ENCODE data around the gene CBX5.

- TF ChIP-seq, protein P1, sequence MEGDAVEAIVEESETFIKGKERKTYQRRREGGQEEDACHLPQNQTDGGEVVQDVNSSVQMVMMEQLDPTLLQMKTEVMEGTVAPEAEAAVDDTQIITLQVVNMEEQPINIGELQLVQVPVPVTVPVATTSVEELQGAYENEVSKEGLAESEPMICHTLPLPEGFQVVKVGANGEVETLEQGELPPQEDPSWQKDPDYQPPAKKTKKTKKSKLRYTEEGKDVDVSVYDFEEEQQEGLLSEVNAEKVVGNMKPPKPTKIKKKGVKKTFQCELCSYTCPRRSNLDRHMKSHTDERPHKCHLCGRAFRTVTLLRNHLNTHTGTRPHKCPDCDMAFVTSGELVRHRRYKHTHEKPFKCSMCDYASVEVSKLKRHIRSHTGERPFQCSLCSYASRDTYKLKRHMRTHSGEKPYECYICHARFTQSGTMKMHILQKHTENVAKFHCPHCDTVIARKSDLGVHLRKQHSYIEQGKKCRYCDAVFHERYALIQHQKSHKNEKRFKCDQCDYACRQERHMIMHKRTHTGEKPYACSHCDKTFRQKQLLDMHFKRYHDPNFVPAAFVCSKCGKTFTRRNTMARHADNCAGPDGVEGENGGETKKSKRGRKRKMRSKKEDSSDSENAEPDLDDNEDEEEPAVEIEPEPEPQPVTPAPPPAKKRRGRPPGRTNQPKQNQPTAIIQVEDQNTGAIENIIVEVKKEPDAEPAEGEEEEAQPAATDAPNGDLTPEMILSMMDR (IDR thresholded peaks at IDR 0.05; ENCODE audit: poor library complexity, severe bottlenecking): no peak
- TF ChIP-seq REST (IDR thresholded peaks at IDR 0.05; ENCODE audit: borderline replicate concordance): no peak
- TF ChIP-seq POLR2AphosphoS5 (IDR thresholded peaks at IDR 0.05): no peak
- no peak for TF ChIP-seq RAD21 (conservative IDR thresholded peaks at IDR 0.05)
- TF ChIP-seq EZH2 (IDR thresholded peaks at IDR 0.05; ENCODE audit: borderline replicate concordance, insufficient read depth, low read length, poor library complexity, severe bottlenecking): no peak
- no peak for TF ChIP-seq TAF1 (IDR thresholded peaks at IDR 0.05; ENCODE audit: low read depth)
- TF ChIP-seq SMC3 (conservative IDR thresholded peaks at IDR 0.05; ENCODE audit: poor library complexity): no peak
Observed at GRCh38 chr12:54240971-54241588, 38.8 kb downstream of the CBX5 start.

Measured in neural cell (in vitro differentiated cells).